Endodermal cell (in vitro differentiated cells): ENCODE results near the gene GRIN2A. TPM values are rescaled to one million over a fixed set of nuclear protein-coding genes. Genes with fewer than 3 reads are reported as not detected.
A peak's percentile ranks its signal among the peaks of the same experiment; 100 is the strongest.

Experiments
- DNase-seq: peaks from one replicate; pipeline ENCODE4 v3.0.0-alpha.2; 2017
- H3K27ac ChIP-seq: 2 replicates; pipeline ENCODE4 v1.5.1; 2013; ENCODE audit warnings: mild to moderate bottlenecking, low read depth, low read length, moderate library complexity
- H3K27me3 ChIP-seq: 2 replicates; pipeline ENCODE4 v1.6.1; 2013; ENCODE audit warnings: mild to moderate bottlenecking, low read length, moderate library complexity; ENCODE audit not compliant: insufficient read depth, control insufficient read depth, poor library complexity, severe bottlenecking
- H3K36me3 ChIP-seq: 2 replicates; pipeline ENCODE4 v1.7.0; 2013; ENCODE audit warnings: mild to moderate bottlenecking, low read length, moderate library complexity; ENCODE audit not compliant: control insufficient read depth, insufficient read depth
- H3K4me1 ChIP-seq: one replicate; pipeline ENCODE4 v1.7.0; 2013; ENCODE audit warnings: low read length; ENCODE audit not compliant: control insufficient read depth, insufficient read depth
- H3K4me3 ChIP-seq: 2 replicates; pipeline ENCODE4 v1.5.1; 2013; ENCODE audit warnings: mild to moderate bottlenecking, low read length, moderate library complexity
- H3K9ac ChIP-seq: 2 replicates; pipeline ENCODE4 v1.6.1; 2013; ENCODE audit warnings: mild to moderate bottlenecking, low read length, moderate library complexity; ENCODE audit not compliant: poor library complexity, severe bottlenecking; ENCODE audit errors: extremely low read depth
- H3K9me3 ChIP-seq: 2 replicates; pipeline ENCODE4 v1.6.1; 2013; ENCODE audit warnings: mild to moderate bottlenecking, low read length, moderate library complexity; ENCODE audit not compliant: control insufficient read depth
- H3K27ac Mint-ChIP-seq: 2 replicates; pipeline ENCODE4 v1.8.0; 2020; ENCODE audit warnings: mixed read lengths
- H3K27me3 Mint-ChIP-seq: 2 replicates; pipeline ENCODE4 v1.8.0; 2021; ENCODE audit warnings: mild to moderate bottlenecking, mixed read lengths; ENCODE audit not compliant: insufficient read depth
- H3K36me3 Mint-ChIP-seq: 2 replicates; pipeline ENCODE4 v1.8.0; 2020; ENCODE audit warnings: low read depth, mixed read lengths
- H3K4me1 Mint-ChIP-seq: 2 replicates; pipeline ENCODE4 v1.8.0; 2020; ENCODE audit warnings: mixed read lengths
- H3K4me3 Mint-ChIP-seq: 2 replicates; pipeline ENCODE4 v1.8.0; 2020; ENCODE audit warnings: mild to moderate bottlenecking, moderate library complexity, mixed read lengths
- H3K9me3 Mint-ChIP-seq: 2 replicates; pipeline ENCODE4 v1.8.0; 2020; ENCODE audit warnings: mild to moderate bottlenecking, mixed read lengths
- WGBS, 2 experiments: methylation state at CpG; one replicate each; pipeline versions ENCODE4 v1.1.5 to v1.1.7; 2013; ENCODE audit warnings: missing lambda C conversion rate in 2 of 2, mixed read lengths in 1 of 2; ENCODE audit not compliant: insufficient coverage in 1 of 2, insufficient read length in 1 of 2; 5-methylcytosine and 5-hydroxymethylcytosine counted together
- total RNA-seq, 2 donors: library from RNA; stranded (reverse); fragmentation: NEBNext Ultra II Directional in 1 of 2; extraction: Animal tissue kit (Norgen Biotek cat#: 25700) in 1 of 2; gene quantifications; 2 replicates in 1 of 2; 3 replicates in 1 of 2; pipeline ENCODE4 v1.2.1, GENCODE V29; 2021
- TF ChIP-seq, protein P1 (sequence below): fragments of 200-600 bp; sonication (generic); conservative IDR thresholded peaks from 2 replicates; pipeline ENCODE4 v1.5.0; 2021; ENCODE audit warnings: antibody characterized with exemption, mild to moderate bottlenecking

GRIN2A gene
- total RNA-seq, 2 donors from 2014 or later: 1.2 TPM

DNA sequence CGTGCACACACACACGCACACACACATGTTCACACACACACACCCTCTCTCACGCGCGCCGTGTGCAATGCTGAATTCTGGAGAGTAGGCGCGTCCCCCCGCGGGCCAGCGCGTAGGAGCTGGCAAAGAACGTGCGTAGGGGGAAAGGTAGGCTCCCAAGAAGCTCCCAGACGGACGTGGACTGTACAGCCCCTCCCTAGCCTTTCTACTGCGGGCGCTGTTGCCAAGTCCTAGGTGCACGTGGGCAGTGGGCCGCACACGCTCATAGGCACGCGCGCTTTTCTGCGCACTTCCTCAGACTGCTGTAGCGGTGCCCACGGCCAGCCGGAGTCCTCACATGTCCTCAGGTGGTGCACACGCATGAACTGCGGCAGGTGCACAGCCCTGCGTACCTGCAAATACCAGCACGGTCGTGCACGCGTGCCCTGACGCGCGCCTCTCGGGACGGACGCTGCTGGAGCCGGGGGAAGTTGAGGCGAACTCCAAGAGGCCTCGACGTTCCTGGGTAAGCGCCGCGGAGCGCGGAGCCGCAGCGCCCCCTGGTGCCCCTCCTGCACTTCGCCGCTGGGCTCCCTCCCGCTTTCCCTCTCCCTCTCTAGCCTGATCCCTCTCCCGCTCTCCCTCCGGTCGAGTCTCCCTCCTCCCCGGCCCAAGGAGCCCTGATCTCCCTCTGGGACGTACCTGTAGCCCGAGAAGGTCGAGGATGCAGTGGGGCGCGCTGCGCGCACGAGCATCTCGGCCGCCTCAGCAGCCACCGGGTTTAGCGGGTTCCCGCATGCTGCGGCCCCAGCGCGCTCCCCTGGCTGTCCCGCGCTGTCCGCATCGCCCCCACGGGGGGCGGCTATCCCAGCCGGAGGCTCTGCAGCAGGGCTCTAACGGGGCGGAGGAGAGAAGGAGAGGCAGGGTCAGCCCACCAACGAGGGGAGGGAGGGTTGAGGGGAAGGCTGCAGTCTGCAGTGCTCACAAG lies 749 bp downstream of the GRIN2A start:
- Histone ChIP-seq H3K4me1 (no peaks in the 10 kb centered on the region), H3K27me3 (peaks cover 95% of the 10 kb centered on the region), H3K9ac (no peak overlapping the region), H3K27ac (no peak overlapping the region), H3K9me3 (no peaks in the 10 kb centered on the region), H3K36me3 (no peaks in the 10 kb centered on the region), H3K4me3 (peak overlapping the region; percentile 80)
- Mint-ChIP-seq H3K27ac (no peak overlapping the region), H3K4me3 (peak overlapping the region; percentile 56), H3K4me1 (peaks cover 7% of the 10 kb centered on the region), H3K36me3 (no peaks in the 10 kb centered on the region), H3K27me3 (peaks cover 96% of the 10 kb centered on the region), H3K9me3 (no peaks in the 10 kb centered on the region)
- 3 to 4% methylated on average over 24 to 85 of the region's 85 CpGs for WGBS, 2 experiments
- TF ChIP-seq, protein P1, sequence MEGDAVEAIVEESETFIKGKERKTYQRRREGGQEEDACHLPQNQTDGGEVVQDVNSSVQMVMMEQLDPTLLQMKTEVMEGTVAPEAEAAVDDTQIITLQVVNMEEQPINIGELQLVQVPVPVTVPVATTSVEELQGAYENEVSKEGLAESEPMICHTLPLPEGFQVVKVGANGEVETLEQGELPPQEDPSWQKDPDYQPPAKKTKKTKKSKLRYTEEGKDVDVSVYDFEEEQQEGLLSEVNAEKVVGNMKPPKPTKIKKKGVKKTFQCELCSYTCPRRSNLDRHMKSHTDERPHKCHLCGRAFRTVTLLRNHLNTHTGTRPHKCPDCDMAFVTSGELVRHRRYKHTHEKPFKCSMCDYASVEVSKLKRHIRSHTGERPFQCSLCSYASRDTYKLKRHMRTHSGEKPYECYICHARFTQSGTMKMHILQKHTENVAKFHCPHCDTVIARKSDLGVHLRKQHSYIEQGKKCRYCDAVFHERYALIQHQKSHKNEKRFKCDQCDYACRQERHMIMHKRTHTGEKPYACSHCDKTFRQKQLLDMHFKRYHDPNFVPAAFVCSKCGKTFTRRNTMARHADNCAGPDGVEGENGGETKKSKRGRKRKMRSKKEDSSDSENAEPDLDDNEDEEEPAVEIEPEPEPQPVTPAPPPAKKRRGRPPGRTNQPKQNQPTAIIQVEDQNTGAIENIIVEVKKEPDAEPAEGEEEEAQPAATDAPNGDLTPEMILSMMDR: peak; percentile 98
- peak; percentile 95 for DNase-seq

DNA sequence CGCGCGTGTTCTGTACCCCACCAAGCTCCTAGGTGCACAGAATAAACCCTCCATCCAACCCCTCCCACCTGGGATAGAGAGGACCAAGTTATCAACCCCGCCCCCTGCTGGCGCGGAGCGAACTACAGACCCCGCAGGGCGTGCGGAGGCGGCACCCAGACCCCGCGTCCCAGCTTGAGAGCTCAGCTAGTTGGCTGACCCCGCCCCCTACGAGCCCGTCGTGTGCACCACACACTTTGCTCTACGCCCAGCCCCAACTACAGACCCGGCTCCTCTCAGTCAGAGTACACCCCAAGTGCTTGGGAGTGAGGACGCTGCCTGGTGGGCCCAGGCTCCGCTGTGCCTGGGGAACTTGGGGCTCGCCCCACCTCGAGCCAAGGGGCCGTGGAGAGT lies 1.5 kb downstream of the GRIN2A start:
- Histone ChIP-seq H3K4me3 (peak overlapping the region; percentile 80), H3K4me1 (no peaks in the 10 kb centered on the region), H3K9ac (no peak overlapping the region), H3K27ac (no peak overlapping the region), H3K36me3 (no peaks in the 10 kb centered on the region), H3K9me3 (no peaks in the 10 kb centered on the region), H3K27me3 (peaks cover 87% of the 10 kb centered on the region)
- peak; percentile 95 for DNase-seq
- WGBS, 2 experiments: 6 to 12% methylated on average over 5 to 24 of the region's 24 CpGs
- peaks cover 89% of the 10 kb centered on the region for H3K27me3 Mint-ChIP-seq
- H3K36me3 Mint-ChIP-seq: no peaks in the 10 kb centered on the region
- TF ChIP-seq, protein P1: peak; percentile 83
- H3K9me3 Mint-ChIP-seq: peaks cover 3% of the 10 kb centered on the region
- H3K4me1 Mint-ChIP-seq: peaks cover 7% of the 10 kb centered on the region
- no peak overlapping the region for H3K27ac Mint-ChIP-seq
- H3K4me3 Mint-ChIP-seq: peak overlapping the region; percentile 56

DNA sequence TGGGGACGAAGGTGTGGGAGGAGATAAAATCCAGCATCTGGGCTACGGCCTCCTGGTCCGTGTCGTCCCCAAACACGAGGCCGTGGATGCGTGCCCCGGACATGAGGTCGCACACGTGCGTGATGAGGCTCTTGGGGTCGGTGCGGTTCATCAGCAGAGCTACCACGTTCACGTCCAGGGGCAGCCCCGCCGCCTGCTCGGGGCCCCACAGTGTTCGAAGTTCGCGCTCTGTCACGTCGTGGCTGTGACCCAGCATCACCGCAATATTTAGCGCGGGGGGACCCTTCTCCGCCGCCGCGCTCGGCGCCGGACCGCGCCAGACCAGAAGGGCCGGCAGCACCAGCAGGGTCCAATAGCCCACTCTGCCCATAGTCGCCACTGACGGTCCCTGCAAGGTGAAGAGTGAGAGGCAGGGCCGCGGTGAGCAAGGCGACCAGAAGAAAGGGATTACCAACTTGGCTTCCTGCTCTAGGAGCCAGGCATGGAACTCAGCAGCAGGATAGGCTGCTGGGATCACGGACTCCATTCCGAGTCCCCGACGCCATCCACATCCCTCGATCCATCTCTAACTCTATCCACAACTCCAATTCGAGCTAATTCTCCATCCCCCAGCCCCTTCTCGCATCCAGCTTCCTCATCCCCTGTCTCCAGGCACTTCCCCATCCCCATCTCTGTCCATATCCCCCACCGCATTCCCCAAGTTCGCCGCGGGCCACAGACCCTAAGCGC lies 2.0 kb downstream of the GRIN2A start:
- Mint-ChIP-seq H3K4me3 (peak overlapping the region; percentile 56), H3K27me3 (peaks cover 83% of the 10 kb centered on the region), H3K4me1 (peaks cover 7% of the 10 kb centered on the region), H3K9me3 (peaks cover 3% of the 10 kb centered on the region), H3K27ac (no peak overlapping the region), H3K36me3 (no peaks in the 10 kb centered on the region)
- TF ChIP-seq, protein P1: no peak
- no peaks in the 10 kb centered on the region for H3K36me3 ChIP-seq
- no peaks in the 10 kb centered on the region for H3K9me3 ChIP-seq
- no peaks in the 10 kb centered on the region for H3K4me1 ChIP-seq
- no peak overlapping the region for H3K4me3 ChIP-seq
- 82 to 92% methylated on average over 33 to 53 of the region's 53 CpGs for WGBS, 2 experiments
- H3K27ac ChIP-seq: no peak overlapping the region
- no peak overlapping the region for H3K9ac ChIP-seq
- H3K27me3 ChIP-seq: peaks cover 82% of the 10 kb centered on the region
- no peak for DNase-seq
